Measurements from ENCODE around the gene UBAP1L.

UBAP1L gene

DNA sequence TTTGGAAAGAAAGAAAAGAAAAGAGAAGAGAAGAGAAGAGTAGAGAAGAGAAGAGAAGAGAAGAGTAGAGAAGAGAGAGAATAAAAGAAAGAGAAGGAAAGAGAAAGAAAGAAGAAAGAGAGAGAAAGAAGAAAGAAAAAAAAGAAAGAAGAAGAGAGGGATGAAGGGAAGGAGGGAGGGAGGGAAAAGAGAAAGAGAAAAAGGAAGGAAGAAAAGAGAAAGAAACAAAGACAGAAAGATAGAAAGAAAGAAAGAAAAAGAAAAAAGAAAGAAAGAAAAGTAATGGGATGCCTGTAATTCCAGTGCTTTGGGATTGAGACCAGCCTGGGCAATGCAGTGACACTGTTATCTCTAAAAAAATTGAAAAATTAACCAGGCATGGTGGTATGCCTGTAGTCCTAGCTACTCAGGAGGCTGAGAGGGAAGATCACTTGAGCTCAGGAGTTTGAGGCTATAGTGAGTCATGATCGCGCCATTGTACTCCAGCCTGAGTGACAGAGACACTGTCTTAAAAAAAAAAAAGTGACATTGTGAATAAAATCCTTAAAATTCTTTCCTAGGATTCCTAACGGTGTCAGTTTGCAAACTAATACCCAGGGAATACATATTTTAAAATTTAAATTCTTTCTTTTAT, 48.9 kb downstream of the UBAP1L start:
- no peak overlapping the region for H2BK5ac ChIP-seq (ENCODE audit: low read depth, low read length, poor library complexity, severe bottlenecking)
- H3K9ac ChIP-seq (ENCODE audit: low read length): no peak overlapping the region
- no peaks in the 10 kb centered on the region for H3K36me3 ChIP-seq (ENCODE audit: control insufficient read depth in 1 of 2, insufficient read depth in 2 of 2, low read depth in 1 of 2, low read length in 2 of 2)
- H3K4me2 ChIP-seq (ENCODE audit: low read length, poor library complexity, severe bottlenecking): no peak overlapping the region
- no peak overlapping the region for H3K4ac ChIP-seq (ENCODE audit: low read depth in 1 of 2, low read length in 2 of 2)
- H3K27me3 ChIP-seq (ENCODE audit: control insufficient read depth in 1 of 2, insufficient read depth in 1 of 2, low read length in 2 of 2): peaks cover 56 to 70% of the 10 kb centered on the region in 2 experiments
- H2AFZ ChIP-seq (ENCODE audit: low read depth, low read length): no peak overlapping the region
- no peaks in the 10 kb centered on the region for H3K79me1 ChIP-seq (replicated peaks; ENCODE audit: low read length, poor library complexity, severe bottlenecking)
- no peak overlapping the region for H2AK5ac ChIP-seq (ENCODE audit: low read length, severe bottlenecking)
- H3K4me3 ChIP-seq (ENCODE audit: insufficient read depth in 1 of 2, low read depth in 1 of 2, low read length in 2 of 2): peak overlapping the region in 1 of 2 experiments; percentile 58
- no peak overlapping the region for H3K27ac ChIP-seq (ENCODE audit: low read length, poor library complexity, severe bottlenecking)
- no peaks in the 10 kb centered on the region for H3K9me3 ChIP-seq (ENCODE audit: control insufficient read depth, low read length)
- H4K91ac ChIP-seq (ENCODE audit: low read length): no peak overlapping the region
- no peak overlapping the region for H2BK120ac ChIP-seq (ENCODE audit: low read depth, low read length)
- H3K18ac ChIP-seq (ENCODE audit: low read depth in 1 of 2, low read length in 2 of 2): no peak overlapping the region
- no peak overlapping the region for H3K23ac ChIP-seq (ENCODE audit: low read length in 2 of 2)
- H2BK15ac ChIP-seq (ENCODE audit: low read depth, poor library complexity, severe bottlenecking): no peak overlapping the region
- H3K14ac ChIP-seq (ENCODE audit: low read length in 2 of 2): no peak overlapping the region
- H4K8ac ChIP-seq (ENCODE audit: low read length): no peak overlapping the region
- H3K4me1 ChIP-seq (ENCODE audit: control insufficient read depth, insufficient read depth, low read depth, low read length): peaks cover 10% of the 10 kb centered on the region
- H2BK12ac ChIP-seq (ENCODE audit: low read length in 2 of 2): no peak overlapping the region
- WGBS: 66% methylated on average over 2 of the region's 3 CpGs
- DNase-seq: no peak

DNA sequence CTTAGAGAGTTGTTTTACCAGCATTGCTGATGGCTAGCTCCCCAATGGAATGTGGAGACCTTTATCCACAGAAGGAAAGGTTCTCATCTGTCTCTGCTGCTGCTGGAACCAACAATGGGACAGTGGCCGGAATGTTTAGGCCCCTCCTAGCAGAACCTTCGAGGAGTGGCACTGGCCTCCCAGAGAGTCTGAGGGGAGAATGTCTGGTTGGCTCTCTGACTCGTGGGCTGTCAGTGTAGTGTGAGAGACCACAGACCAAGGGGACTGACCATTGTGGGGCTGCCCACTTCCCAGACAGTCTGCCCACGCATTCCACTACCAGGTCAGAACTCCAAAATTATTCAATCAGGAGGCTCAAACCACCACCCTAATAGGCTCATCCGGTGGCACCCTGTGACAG, 52.3 kb downstream of the UBAP1L start:
- no peak overlapping the region for H3K4ac ChIP-seq (ENCODE audit: low read depth in 1 of 2, low read length in 2 of 2)
- H3K9me3 ChIP-seq (ENCODE audit: control insufficient read depth, low read length): peaks cover 7% of the 10 kb centered on the region
- no peak overlapping the region for H3K9ac ChIP-seq (ENCODE audit: low read length)
- H3K23ac ChIP-seq (ENCODE audit: low read length in 2 of 2): no peak overlapping the region
- no peak overlapping the region for H4K91ac ChIP-seq (ENCODE audit: low read length)
- DNase-seq: no peak
- H3K36me3 ChIP-seq (ENCODE audit: control insufficient read depth in 1 of 2, insufficient read depth in 2 of 2, low read depth in 1 of 2, low read length in 2 of 2): no peaks in the 10 kb centered on the region
- peaks cover 72 to 89% of the 10 kb centered on the region in 2 experiments for H3K27me3 ChIP-seq (ENCODE audit: control insufficient read depth in 1 of 2, insufficient read depth in 1 of 2, low read length in 2 of 2)
- no peaks in the 10 kb centered on the region for H3K79me1 ChIP-seq (replicated peaks; ENCODE audit: low read length, poor library complexity, severe bottlenecking)
- no peak overlapping the region for H2AFZ ChIP-seq (ENCODE audit: low read depth, low read length)
- peaks cover 6% of the 10 kb centered on the region for H3K4me1 ChIP-seq (ENCODE audit: control insufficient read depth, insufficient read depth, low read depth, low read length)
- H3K4me3 ChIP-seq (ENCODE audit: insufficient read depth in 1 of 2, low read depth in 1 of 2, low read length in 2 of 2): no peak overlapping the region
- H2BK12ac ChIP-seq (ENCODE audit: low read length in 2 of 2): no peak overlapping the region
- no peak overlapping the region for H3K4me2 ChIP-seq (ENCODE audit: low read length, poor library complexity, severe bottlenecking)
- no peak overlapping the region for H3K27ac ChIP-seq (ENCODE audit: low read length, poor library complexity, severe bottlenecking)
- H2BK120ac ChIP-seq (ENCODE audit: low read depth, low read length): no peak overlapping the region
- no peak overlapping the region for H3K18ac ChIP-seq (ENCODE audit: low read depth in 1 of 2, low read length in 2 of 2)
- H2AK5ac ChIP-seq (ENCODE audit: low read length, severe bottlenecking): no peak overlapping the region
- WGBS: 82% methylated on average over 3 of the region's 5 CpGs
- no peak overlapping the region for H4K8ac ChIP-seq (ENCODE audit: low read length)
- no peak overlapping the region for H2BK5ac ChIP-seq (ENCODE audit: low read depth, low read length, poor library complexity, severe bottlenecking)
- no peak overlapping the region for H3K14ac ChIP-seq (ENCODE audit: low read length in 2 of 2)
- no peak overlapping the region for H2BK15ac ChIP-seq (ENCODE audit: low read depth, poor library complexity, severe bottlenecking)

DNA sequence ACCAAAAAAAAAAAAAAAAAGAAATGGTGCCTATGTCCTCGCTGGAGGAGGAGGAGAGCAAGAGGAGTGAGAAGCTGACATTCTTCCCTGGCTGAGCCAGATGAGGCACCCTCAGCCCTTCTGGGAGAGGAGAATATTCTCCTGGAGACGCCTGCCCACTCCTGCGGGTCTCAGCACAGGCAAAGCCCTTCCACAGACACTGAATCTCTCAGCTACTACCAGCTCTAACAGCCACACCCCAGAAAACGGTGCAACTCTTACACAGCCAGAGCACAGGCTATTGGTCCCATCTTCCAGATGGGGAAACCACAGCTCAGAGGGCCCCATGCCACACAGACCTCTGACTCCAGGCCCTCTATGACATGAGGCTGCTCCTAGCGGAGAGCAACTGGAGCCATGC, 52.9 kb downstream of the UBAP1L start:
- H2BK12ac ChIP-seq (ENCODE audit: low read length in 2 of 2): no peak overlapping the region
- no peak overlapping the region for H3K4ac ChIP-seq (ENCODE audit: low read depth in 1 of 2, low read length in 2 of 2)
- WGBS: 88% methylated on average over 5 of the region's 5 CpGs

DNA sequence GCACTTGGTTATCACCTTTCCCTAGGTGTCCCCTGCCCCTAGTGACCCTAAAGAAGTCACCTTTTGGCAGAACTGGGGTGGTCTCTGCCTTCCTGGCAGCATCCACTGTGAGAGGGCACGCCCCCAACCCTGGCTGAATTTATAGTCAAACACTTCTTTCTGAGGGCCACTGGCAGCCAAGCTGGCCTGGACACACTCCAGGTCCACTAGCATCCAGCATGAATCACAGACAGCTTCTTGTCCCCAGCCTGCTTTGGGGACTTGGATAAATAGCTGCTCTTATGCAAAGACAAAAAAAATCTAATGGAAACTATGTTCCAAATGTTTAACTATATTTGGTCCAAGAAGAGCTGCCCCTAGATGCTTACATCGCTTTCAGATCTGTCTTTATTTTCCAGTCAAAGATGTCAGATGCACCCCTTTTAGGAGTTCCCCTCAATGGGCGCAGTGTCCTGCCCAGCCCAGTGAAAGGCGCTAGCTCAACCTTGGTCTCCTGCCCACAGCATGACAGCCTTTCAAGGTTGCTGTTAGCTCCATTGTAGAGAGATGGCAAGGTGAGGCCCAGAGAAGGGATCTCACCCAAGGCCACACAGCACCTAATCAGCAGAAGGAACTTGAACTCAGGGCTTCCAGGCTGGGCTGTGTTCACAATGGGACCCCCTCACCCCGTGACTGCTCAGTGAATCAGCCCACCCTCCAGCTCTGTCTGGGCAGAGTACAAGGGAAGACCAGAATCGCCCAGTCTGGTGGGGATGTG, 54.2 kb downstream of the UBAP1L start:
- no peak overlapping the region for H2BK120ac ChIP-seq (ENCODE audit: low read depth, low read length)
- peaks cover 7% of the 10 kb centered on the region for H3K9me3 ChIP-seq (ENCODE audit: control insufficient read depth, low read length)
- H2BK12ac ChIP-seq (ENCODE audit: low read length in 2 of 2): no peak overlapping the region
- H3K4me3 ChIP-seq (ENCODE audit: insufficient read depth in 1 of 2, low read depth in 1 of 2, low read length in 2 of 2): no peak overlapping the region
- peak overlapping the region; percentile 38 for H4K8ac ChIP-seq (ENCODE audit: low read length)
- H3K79me1 ChIP-seq (replicated peaks; ENCODE audit: low read length, poor library complexity, severe bottlenecking): no peaks in the 10 kb centered on the region
- no peak overlapping the region for H3K4ac ChIP-seq (ENCODE audit: low read depth in 1 of 2, low read length in 2 of 2)
- H2BK5ac ChIP-seq (ENCODE audit: low read depth, low read length, poor library complexity, severe bottlenecking): no peak overlapping the region
- no peak overlapping the region for H3K18ac ChIP-seq (ENCODE audit: low read depth in 1 of 2, low read length in 2 of 2)
- H2AK5ac ChIP-seq (ENCODE audit: low read length, severe bottlenecking): no peak overlapping the region
- no peak for DNase-seq
- H4K91ac ChIP-seq (ENCODE audit: low read length): no peak overlapping the region
- H3K4me2 ChIP-seq (ENCODE audit: low read length, poor library complexity, severe bottlenecking): no peak overlapping the region
- H2AFZ ChIP-seq (ENCODE audit: low read depth, low read length): no peak overlapping the region
- H3K9ac ChIP-seq (ENCODE audit: low read length): no peak overlapping the region
- no peak overlapping the region for H3K27ac ChIP-seq (ENCODE audit: low read length, poor library complexity, severe bottlenecking)
- no peak overlapping the region for H2BK15ac ChIP-seq (ENCODE audit: low read depth, poor library complexity, severe bottlenecking)
- no peaks in the 10 kb centered on the region for H3K36me3 ChIP-seq (ENCODE audit: control insufficient read depth in 1 of 2, insufficient read depth in 2 of 2, low read depth in 1 of 2, low read length in 2 of 2)
- H3K27me3 ChIP-seq (ENCODE audit: control insufficient read depth in 1 of 2, insufficient read depth in 1 of 2, low read length in 2 of 2): peaks cover 56 to 84% of the 10 kb centered on the region in 2 experiments
- H3K14ac ChIP-seq (ENCODE audit: low read length in 2 of 2): no peak overlapping the region
- peaks cover 18% of the 10 kb centered on the region for H3K4me1 ChIP-seq (ENCODE audit: control insufficient read depth, insufficient read depth, low read depth, low read length)
- WGBS: 87% methylated on average over 6 of the region's 6 CpGs
- no peak overlapping the region for H3K23ac ChIP-seq (ENCODE audit: low read length in 2 of 2)

More for the DNA sequence above, 52.9 kb downstream of the UBAP1L start:
- no peaks in the 10 kb centered on the region for H3K36me3 ChIP-seq (ENCODE audit: control insufficient read depth in 1 of 2, insufficient read depth in 2 of 2, low read depth in 1 of 2, low read length in 2 of 2)
- H2AK5ac ChIP-seq (ENCODE audit: low read length, severe bottlenecking): no peak overlapping the region
- H3K4me3 ChIP-seq (ENCODE audit: insufficient read depth in 1 of 2, low read depth in 1 of 2, low read length in 2 of 2): no peak overlapping the region
- DNase-seq: no peak
- H3K79me1 ChIP-seq (replicated peaks; ENCODE audit: low read length, poor library complexity, severe bottlenecking): no peaks in the 10 kb centered on the region
- H3K4me2 ChIP-seq (ENCODE audit: low read length, poor library complexity, severe bottlenecking): no peak overlapping the region
- no peak overlapping the region for H2BK15ac ChIP-seq (ENCODE audit: low read depth, poor library complexity, severe bottlenecking)
- H3K27ac ChIP-seq (ENCODE audit: low read length, poor library complexity, severe bottlenecking): no peak overlapping the region
- H3K9ac ChIP-seq (ENCODE audit: low read length): no peak overlapping the region
- H3K27me3 ChIP-seq (ENCODE audit: control insufficient read depth in 1 of 2, insufficient read depth in 1 of 2, low read length in 2 of 2): peaks cover 66 to 88% of the 10 kb centered on the region in 2 experiments
- no peak overlapping the region for H2AFZ ChIP-seq (ENCODE audit: low read depth, low read length)
- H3K18ac ChIP-seq (ENCODE audit: low read depth in 1 of 2, low read length in 2 of 2): no peak overlapping the region
- H4K91ac ChIP-seq (ENCODE audit: low read length): no peak overlapping the region
- H2BK5ac ChIP-seq (ENCODE audit: low read depth, low read length, poor library complexity, severe bottlenecking): no peak overlapping the region
- peaks cover 7% of the 10 kb centered on the region for H3K9me3 ChIP-seq (ENCODE audit: control insufficient read depth, low read length)
- peaks cover 10% of the 10 kb centered on the region for H3K4me1 ChIP-seq (ENCODE audit: control insufficient read depth, insufficient read depth, low read depth, low read length)
- no peak overlapping the region for H4K8ac ChIP-seq (ENCODE audit: low read length)
- no peak overlapping the region for H2BK120ac ChIP-seq (ENCODE audit: low read depth, low read length)
- H3K23ac ChIP-seq (ENCODE audit: low read length in 2 of 2): no peak overlapping the region
- H3K14ac ChIP-seq (ENCODE audit: low read length in 2 of 2): no peak overlapping the region
